IPS DF 6.9 (cell line): Measurements from ENCODE around the gene IFT122.
"Not testable (repeated sequence)": the region's sequence is repeated elsewhere in the genome, so short reads cannot be mapped to it uniquely, and the experiment has no call there.

Experiments used
- DNase-seq: peaks from one replicate; pipeline ENCODE4 v3.0.0-alpha.2; 2013; ENCODE audit warnings: low read depth, low spot score
- H3K27ac ChIP-seq: one replicate; pipeline ENCODE4 v1.5.1; 2013; ENCODE audit warnings: low read length, control low read depth
- H3K27me3 ChIP-seq: 2 replicates; pipeline ENCODE4 v1.6.1; 2013; ENCODE audit warnings: mild to moderate bottlenecking, low read length; ENCODE audit not compliant: control insufficient read depth, insufficient read depth
- H3K36me3 ChIP-seq: 2 replicates; pipeline ENCODE4 v1.6.1; 2013; ENCODE audit warnings: low read length; ENCODE audit not compliant: control insufficient read depth, insufficient read depth
- H3K4me1 ChIP-seq: 2 replicates; pipeline ENCODE4 v1.6.1; 2013; ENCODE audit warnings: low read length; ENCODE audit not compliant: control insufficient read depth, insufficient read depth
- H3K4me3 ChIP-seq: 2 replicates; pipeline ENCODE4 v1.5.1; 2013; ENCODE audit warnings: mild to moderate bottlenecking, low read length
- H3K9me3 ChIP-seq: 2 replicates; pipeline ENCODE4 v1.6.1; 2013; ENCODE audit warnings: low read length, inconsistent platforms; ENCODE audit not compliant: control insufficient read depth, insufficient read depth
- WGBS: extraction: QIAGEN DNeasy Blood & Tissue Kit; methylation state at CpG from one replicate; pipeline ENCODE4 v1.1.7; 2013; ENCODE audit warnings: mixed read lengths, missing lambda C conversion rate; ENCODE audit not compliant: insufficient read length, insufficient coverage; 5-methylcytosine and 5-hydroxymethylcytosine counted together

The IFT122 gene

DNA sequence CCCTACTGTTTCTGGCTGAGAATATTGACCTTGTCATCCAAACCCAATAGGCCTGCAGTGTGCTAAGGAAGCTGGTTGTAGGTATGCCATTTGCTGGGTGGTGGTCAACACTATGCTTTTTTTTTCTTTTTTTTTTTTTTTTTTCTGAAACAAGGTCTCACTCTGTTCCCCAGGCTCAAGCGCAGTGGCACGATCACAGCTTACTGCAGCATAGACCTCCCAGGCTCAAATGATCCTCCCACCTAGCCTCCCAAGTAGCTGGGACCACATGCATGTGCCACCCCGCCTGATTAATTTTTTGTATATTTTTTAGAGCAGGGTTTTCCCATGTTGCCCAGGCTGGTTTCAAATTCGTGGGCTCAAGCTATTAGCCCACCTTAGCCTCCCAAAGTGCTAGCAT, 52.7 kb downstream of the IFT122 start:
- Histone ChIP-seq H3K27ac (no peak overlapping the region), H3K9me3 (no peaks in the 10 kb centered on the region), H3K27me3 (no peaks in the 10 kb centered on the region), H3K36me3 (no peaks in the 10 kb centered on the region; the same call in 1 of the 2 replicates), H3K4me1 (peaks cover 2% of the 10 kb centered on the region), H3K4me3 (no peak overlapping the region)
- WGBS = no CpG with 5 or more reads among the region's 4 CpGs
- DNase-seq = no peak

DNA sequence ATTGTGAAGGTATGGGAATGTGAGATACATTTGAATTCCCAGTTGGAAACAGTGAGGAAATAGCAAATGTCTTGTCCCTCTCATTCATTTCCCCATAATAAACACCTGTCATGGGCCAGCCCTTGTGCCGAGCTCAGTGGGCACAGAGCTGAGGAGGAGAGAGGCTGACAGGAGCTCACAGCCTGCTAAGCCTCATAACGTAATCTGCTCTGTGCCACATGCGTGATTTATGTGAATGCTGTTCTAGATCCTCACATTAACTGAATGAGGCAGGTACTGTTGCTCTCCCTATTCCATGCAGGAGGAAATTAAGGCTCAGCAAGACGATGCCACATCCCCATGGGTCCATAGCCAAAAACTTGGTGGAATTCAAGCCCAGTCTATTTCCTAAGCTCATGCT, 53.2 kb downstream of the IFT122 start:
- no peaks in the 10 kb centered on the region for H3K27me3 ChIP-seq
- H3K9me3 ChIP-seq = no peaks in the 10 kb centered on the region
- peaks cover 2% of the 10 kb centered on the region for H3K4me1 ChIP-seq
- H3K4me3 ChIP-seq = no peak overlapping the region
- H3K36me3 ChIP-seq = no peaks in the 10 kb centered on the region; the same call in 1 of the 2 replicates
- no peak for DNase-seq
- no CpG with 5 or more reads among the region's 4 CpGs for WGBS
- no peak overlapping the region for H3K27ac ChIP-seq

DNA sequence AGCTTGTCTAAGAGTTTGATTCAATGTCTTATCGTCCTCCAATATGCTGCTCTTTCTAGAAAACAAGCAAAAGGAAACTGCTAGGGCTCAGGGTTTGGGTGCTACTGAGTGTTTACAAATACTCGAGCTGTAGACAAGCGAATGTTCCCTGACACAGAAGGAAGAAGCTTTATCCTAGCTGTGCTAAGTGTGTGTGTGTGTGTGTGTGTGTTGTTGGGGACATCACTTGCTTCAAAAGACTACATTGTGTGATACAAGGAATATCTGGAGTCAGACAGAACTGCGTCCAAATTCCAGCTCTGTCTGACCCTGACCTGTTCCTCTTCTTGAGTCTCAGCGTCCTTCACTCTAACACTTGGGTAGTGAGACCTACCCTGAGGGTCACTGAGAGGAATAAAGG, 54.5 kb downstream of the IFT122 start:
- not testable (repeated sequence) for H3K27ac ChIP-seq, H3K36me3 ChIP-seq, DNase-seq, H3K4me3 ChIP-seq, H3K27me3 ChIP-seq, H3K4me1 ChIP-seq, H3K9me3 ChIP-seq
- WGBS = no CpG with 5 or more reads among the region's 5 CpGs

DNA sequence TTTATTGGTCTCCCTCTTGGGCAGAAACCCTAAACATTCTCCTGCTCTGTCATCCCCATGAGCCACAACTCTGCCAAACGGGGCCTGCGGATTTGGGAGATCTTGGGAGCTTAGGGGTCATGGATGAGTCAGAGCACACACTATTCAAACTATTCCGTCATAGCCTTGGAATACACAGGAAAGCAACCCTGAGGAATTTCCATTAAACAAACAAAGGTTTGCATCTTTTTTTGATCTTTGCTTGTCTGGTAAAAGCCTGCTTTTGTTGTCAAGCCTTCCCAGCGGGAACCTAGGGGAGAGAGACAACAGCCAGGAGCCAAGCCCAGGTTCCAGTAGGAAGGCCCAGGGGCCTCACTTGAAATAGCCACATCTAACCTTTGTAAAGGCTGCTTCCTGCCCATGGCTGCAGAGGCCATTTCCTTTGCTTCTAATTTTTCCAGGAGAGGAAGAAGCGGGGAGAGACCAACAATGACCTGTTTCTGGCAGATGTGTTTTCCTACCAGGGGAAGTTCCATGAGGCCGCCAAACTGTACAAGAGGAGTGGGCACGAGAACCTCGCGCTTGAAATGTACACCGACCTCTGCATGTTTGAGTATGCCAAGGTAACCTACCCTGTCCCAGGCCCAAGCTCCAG, 55.1 kb downstream of the IFT122 start:
- WGBS = no CpG with 5 or more reads among the region's 10 CpGs
- not testable (repeated sequence) for DNase-seq, H3K4me1 ChIP-seq, H3K9me3 ChIP-seq, H3K27ac ChIP-seq, H3K27me3 ChIP-seq, H3K4me3 ChIP-seq, H3K36me3 ChIP-seq

DNA sequence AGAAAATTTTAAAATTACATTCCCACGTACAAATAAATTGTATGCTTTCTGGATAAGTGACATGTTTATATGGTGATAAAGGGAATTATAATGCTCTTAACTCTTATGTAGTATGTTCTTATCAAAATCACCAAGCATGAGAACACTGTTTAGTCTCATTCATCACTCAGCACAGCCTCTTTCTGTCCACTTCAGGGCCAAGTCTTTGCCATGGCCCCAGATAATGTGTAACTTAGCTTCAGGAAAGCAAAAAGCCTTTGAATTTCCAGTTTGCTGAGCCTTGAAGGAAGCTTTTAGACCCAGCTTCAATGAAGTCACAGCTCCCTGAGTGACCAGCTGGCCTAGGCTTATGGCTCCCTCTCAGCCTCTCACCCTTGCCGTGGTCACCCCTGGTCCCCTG, 57.9 kb downstream of the IFT122 start:
- not testable (repeated sequence) for H3K27me3 ChIP-seq, H3K9me3 ChIP-seq, H3K36me3 ChIP-seq, H3K27ac ChIP-seq, H3K4me1 ChIP-seq, DNase-seq, H3K4me3 ChIP-seq
- WGBS = no CpG with 5 or more reads among the region's 2 CpGs

DNA sequence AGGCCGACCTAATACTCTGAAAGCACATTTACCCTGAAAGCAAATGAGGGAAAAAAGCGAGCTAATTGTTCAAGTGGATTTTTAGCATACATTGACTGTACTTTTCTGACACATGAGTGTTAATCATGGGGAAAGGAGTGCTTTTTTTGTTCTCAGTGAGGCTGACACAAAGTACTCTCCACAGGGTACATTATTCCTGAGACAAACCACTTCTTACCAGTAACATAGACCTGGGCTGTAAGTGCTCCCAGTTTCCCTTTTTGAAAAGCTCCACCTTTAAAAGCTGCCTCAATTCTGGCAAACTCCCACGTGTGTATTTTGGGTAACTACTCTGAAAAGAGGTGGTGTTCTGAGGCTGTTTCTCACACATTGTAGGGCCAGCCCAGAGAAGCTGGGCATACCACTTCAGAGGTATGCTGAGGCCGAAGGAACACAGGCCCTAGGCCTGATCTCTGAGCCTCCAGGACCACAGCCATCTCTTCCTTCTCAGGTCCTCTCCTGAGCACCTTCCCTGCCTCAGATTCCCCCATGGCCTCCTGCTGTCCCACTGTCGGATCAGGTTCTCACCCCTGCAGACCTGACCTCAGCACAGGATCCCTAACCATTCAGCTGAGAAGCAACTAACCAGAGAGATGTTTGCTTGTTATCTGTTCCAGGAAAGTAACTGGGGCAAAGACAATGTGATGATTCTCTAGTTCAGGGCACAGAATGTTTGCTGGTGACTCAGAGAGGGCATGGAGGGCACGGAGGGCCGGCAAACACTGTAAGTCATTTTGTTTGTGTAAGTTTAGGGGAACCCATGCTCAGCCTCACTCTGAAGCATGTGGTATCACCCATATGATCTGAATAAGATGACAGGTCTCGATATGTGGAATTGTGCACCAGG, 58.8 kb downstream of the IFT122 start:
- H3K27ac ChIP-seq, H3K4me3 ChIP-seq, H3K36me3 ChIP-seq, H3K9me3 ChIP-seq, H3K4me1 ChIP-seq, H3K27me3 ChIP-seq, DNase-seq: not testable (repeated sequence)
- no CpG with 5 or more reads among the region's 8 CpGs for WGBS

DNA sequence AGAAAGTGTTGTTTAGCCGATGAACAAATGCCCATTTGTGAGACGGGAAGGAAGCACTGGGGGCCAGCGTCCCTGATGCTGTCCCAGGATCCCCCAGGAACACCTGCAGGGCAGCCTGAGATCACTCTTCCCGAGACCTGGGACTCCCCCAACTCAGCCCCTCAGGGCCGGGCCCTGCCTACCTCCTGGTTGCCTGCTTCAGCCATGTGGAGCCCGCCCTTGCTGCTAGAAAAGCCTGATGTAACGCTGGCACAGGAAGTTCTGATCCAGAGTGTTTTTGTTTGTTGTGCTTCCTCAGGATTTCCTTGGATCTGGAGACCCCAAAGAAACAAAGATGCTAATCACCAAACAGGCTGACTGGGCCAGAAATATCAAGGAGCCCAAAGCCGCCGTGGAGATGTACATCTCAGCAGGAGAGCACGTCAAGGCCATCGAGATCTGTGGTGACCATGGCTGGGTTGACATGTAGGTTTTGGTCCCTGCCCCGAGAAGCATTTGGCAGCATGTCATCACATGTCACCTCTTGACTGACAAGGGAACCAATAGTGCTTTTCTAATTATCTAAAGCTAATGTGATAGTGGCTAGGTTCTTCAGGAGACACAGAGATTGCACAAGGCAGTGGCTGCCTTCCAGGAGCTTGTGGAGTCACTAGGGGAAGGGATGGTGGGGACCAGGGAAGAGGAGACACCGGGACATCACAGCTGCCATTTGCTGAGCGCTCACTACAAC, 59.7 kb downstream of the IFT122 start:
- H3K4me3 ChIP-seq, H3K4me1 ChIP-seq, H3K27ac ChIP-seq, DNase-seq, H3K27me3 ChIP-seq, H3K36me3 ChIP-seq, H3K9me3 ChIP-seq: not testable (repeated sequence)
- no CpG with 5 or more reads among the region's 14 CpGs for WGBS

DNA sequence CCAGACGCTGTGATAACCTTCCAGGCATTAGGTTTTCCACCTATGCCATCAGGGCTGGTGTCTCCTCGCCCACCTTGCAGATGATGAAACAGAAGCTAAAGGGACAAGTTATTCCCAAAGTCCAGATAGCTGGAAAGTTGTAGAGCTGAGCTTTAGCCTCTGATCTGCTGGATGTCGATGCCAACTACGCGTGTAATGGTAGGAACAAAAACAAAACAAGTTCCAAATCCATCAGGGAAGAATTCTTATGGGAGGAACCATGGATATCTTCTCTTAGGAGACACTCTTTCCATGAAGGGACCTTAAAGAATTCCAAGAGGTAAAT, 60.3 kb downstream of the IFT122 start:
- H3K4me1 ChIP-seq = peaks cover 2% of the 10 kb centered on the region
- H3K27ac ChIP-seq = no peak overlapping the region
- no peak overlapping the region for H3K4me3 ChIP-seq
- no peaks in the 10 kb centered on the region for H3K9me3 ChIP-seq
- WGBS = no CpG with 5 or more reads among the region's 5 CpGs
- 0 out of 2 replicates have a peak, but pooled peaks cover 4% of the 10 kb centered on the region for H3K36me3 ChIP-seq
- H3K27me3 ChIP-seq = no peaks in the 10 kb centered on the region
- DNase-seq = no peak

DNA sequence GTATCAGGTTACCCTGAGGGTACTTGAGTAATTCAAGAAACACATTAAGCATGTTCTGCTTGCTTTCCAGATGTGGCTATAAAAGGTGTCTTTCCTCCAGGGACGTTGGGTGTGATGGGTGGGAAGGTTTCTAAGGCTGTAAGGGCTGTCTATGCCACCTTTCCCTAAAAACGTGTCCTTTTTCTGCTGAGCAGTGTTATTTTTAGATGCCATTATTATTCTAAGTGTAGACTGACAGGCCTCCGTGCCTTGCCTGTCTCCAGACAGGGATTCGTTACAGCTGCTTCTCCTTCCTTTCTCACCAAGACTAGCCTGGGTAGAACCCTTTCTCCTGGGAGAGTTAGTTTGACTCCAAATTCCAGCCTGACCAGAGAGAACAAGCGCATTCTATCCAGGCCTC, 61.6 kb downstream of the IFT122 start:
- no CpG with 5 or more reads among the region's 5 CpGs for WGBS
- Histone ChIP-seq H3K36me3 (0 out of 2 replicates have a peak, but pooled peaks cover 4% of the 10 kb centered on the region), H3K27me3 (no peaks in the 10 kb centered on the region), H3K9me3 (no peaks in the 10 kb centered on the region), H3K27ac (no peak overlapping the region), H3K4me1 (no peaks in the 10 kb centered on the region; the same call in 1 of the 2 replicates), H3K4me3 (no peak overlapping the region)
- no peak for DNase-seq

DNA sequence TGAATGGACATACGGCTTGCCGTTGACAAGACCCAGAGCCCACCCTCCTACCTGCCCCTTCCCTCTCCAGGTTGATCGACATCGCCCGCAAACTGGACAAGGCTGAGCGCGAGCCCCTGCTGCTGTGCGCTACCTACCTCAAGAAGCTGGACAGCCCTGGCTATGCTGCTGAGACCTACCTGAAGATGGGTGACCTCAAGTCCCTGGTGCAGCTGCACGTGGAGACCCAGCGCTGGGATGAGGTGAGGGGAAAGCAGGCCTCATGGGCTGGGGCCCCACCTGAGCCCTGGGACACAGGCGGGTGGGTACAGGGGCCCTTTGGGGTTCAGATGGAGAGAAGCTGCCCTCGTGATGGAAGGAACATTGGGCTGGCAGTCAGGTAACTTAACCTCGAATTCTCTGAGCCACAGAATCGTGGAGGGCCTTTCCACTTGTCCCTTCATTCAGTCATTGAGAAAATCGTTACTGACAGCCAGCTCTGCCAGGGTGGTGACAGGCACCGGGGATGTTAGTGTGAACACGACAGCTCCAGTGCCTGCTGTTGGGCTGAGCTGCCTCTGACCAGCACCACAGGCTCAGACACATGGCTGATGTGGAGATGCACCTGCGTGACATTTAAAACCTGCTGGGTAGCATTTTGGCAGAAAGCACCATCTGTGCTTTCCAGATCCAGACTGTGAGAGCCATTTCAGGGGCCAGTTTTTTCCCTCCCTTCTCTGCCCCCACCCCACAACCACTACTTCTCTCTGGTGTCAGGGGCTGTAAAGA, 62.8 kb downstream of the IFT122 start:
- Histone ChIP-seq H3K36me3 (0 out of 2 replicates have a peak, but pooled peaks cover 4% of the 10 kb centered on the region), H3K27me3 (no peaks in the 10 kb centered on the region), H3K9me3 (no peaks in the 10 kb centered on the region), H3K4me1 (no peaks in the 10 kb centered on the region; the same call in 1 of the 2 replicates), H3K27ac (no peak overlapping the region), H3K4me3 (no peak overlapping the region)
- WGBS = no CpG with 5 or more reads among the region's 18 CpGs
- no peak for DNase-seq
